Keratinocyte (primary cell): ENCODE measurements around the gene MESD. TPM values are rescaled to one million over a fixed set of nuclear protein-coding genes. Genes with fewer than 3 reads are reported as not detected.

Experiments used
- DNase-seq: peaks from one replicate; pipeline ENCODE4 v3.0.0-alpha.2; 2011; ENCODE audit warnings: low read depth, missing footprints, low spot score
- FAIRE-seq: peaks from 2 replicates; lab custom pipeline; 2011; peaks lifted over from hg19 to GRCh38; lab: Jason Lieb, UNC
- H2AFZ ChIP-seq: 2 replicates; pipeline ENCODE4 v1.6.0; 2012; ENCODE audit warnings: low read length, control low read depth, inconsistent platforms; ENCODE audit not compliant: control insufficient read depth
- H3K27ac ChIP-seq: 2 replicates; pipeline ENCODE4 v1.5.1; 2011; ENCODE audit warnings: low read length; ENCODE audit not compliant: control insufficient read depth, insufficient read depth
- H3K27me3 ChIP-seq: 3 replicates; pipeline ENCODE4 v1.6.0; 2011; ENCODE audit warnings: low read length; ENCODE audit not compliant: control insufficient read depth, insufficient read depth; ENCODE audit errors: extremely low read depth
- H3K36me3 ChIP-seq, 2 experiments: 2 replicates in 1 of 2; 3 replicates in 1 of 2; pipeline ENCODE4 v1.5.1; 2011; ENCODE audit warnings: low read length in 2 of 2, mild to moderate bottlenecking in 1 of 2; ENCODE audit not compliant: control insufficient read depth in 2 of 2, insufficient read depth in 2 of 2; ENCODE audit errors: extremely low read depth in 1 of 2
- H3K4me1 ChIP-seq: 3 replicates; pipeline ENCODE4 v1.5.1; 2011; ENCODE audit warnings: low read length; ENCODE audit not compliant: control insufficient read depth, insufficient read depth; ENCODE audit errors: extremely low read depth
- H3K4me2 ChIP-seq: 3 replicates; pipeline ENCODE4 v1.6.0; 2011; ENCODE audit warnings: low read depth, low read length; ENCODE audit not compliant: control insufficient read depth, insufficient read depth; ENCODE audit errors: extremely low read depth
- H3K4me3 ChIP-seq, 3 experiments: fragments of 200-600 bp in 1 of 3; sonication (generic) in 1 of 3; 2 replicates in 2 of 3; 3 replicates in 1 of 3; pipeline ENCODE4 v1.5.1; 2011 to 2016; ENCODE audit warnings: low read length in 3 of 3, mild to moderate bottlenecking in 3 of 3, control low read depth in 2 of 3, inconsistent platforms in 1 of 3, low read depth in 1 of 3, mixed read lengths in 1 of 3, mixed run types in 1 of 3, moderate library complexity in 1 of 3; ENCODE audit not compliant: control insufficient read depth in 2 of 3, insufficient read depth in 2 of 3; ENCODE audit errors: extremely low read depth in 1 of 3
- H3K79me2 ChIP-seq: 2 replicates; pipeline ENCODE4 v1.6.0; 2012; ENCODE audit warnings: low read length; ENCODE audit not compliant: control insufficient read depth, insufficient read depth
- H3K9ac ChIP-seq: 3 replicates; pipeline ENCODE4 v1.6.0; 2011; ENCODE audit warnings: low read length; ENCODE audit not compliant: control insufficient read depth, insufficient read depth; ENCODE audit errors: extremely low read depth
- H3K9me1 ChIP-seq: 3 replicates; pipeline ENCODE4 v1.6.0; 2011; ENCODE audit warnings: low read length; ENCODE audit not compliant: control insufficient read depth, insufficient read depth; ENCODE audit errors: extremely low read depth
- H3K9me3 ChIP-seq: 2 replicates; pipeline ENCODE4 v1.5.1; 2012; ENCODE audit warnings: low read depth, low read length; ENCODE audit not compliant: control insufficient read depth
- H4K20me1 ChIP-seq: 3 replicates; pipeline ENCODE4 v1.6.0; 2011; ENCODE audit warnings: low read length; ENCODE audit not compliant: control insufficient read depth, insufficient read depth; ENCODE audit errors: extremely low read depth
- EZH2 ChIP-seq: IDR thresholded peaks from one replicate; pipeline ENCODE4 v1.6.1; 2012; ENCODE audit warnings: inconsistent platforms, mild to moderate bottlenecking, low read length, moderate library complexity
- dilution Hi-C: fragments of 300-500 bp; cut with MboI; formaldehyde crosslinking; loops from one replicate; pipeline ENCODE4 v1.7.0; 2020; ENCODE audit warnings: low sequenced_read_pairs; ENCODE audit not compliant: extremely low pct_ligation_motif_present
- polyA plus RNA-seq, 5 experiments: library from polyadenylated mRNA; depleted of rRNA in 3 of 5; stranded (reverse) in 3 of 5; stranded (forward) in 1 of 5; unstranded in 1 of 5; fragments of >200 nt; gene quantifications; 1 replicate in 1 of 5; 2 replicates in 3 of 5; 3 replicates in 1 of 5; pipeline versions ENCODE4 v1.2.1 to v1.2.3, GENCODE V29; 2011 to 2012; ENCODE audit warnings: missing spikeins in 2 of 5, low read depth in 1 of 5, low replicate concordance in 1 of 5
- TF ChIP-seq, protein P1 (sequence below), 3 experiments: IDR thresholded peaks in 1 of 3; conservative IDR thresholded peaks in 1 of 3; optimal IDR thresholded peaks in 1 of 3; 2 replicates in 2 of 3; 3 replicates in 1 of 3; pipeline versions ENCODE3 to v1.5.1; 2011; ENCODE audit warnings: low read length in 3 of 3, mild to moderate bottlenecking in 3 of 3, moderate library complexity in 2 of 3, control low read depth in 1 of 3, inconsistent platforms in 1 of 3; ENCODE audit not compliant: insufficient read depth in 2 of 3; ENCODE audit errors: extremely low read depth in 1 of 3

MESD gene
- polyA plus RNA-seq, 1 donor (not counting 4 experiments of a cell fraction or from before 2014, with no cell fraction given), result 18.7 TPM

DNA sequence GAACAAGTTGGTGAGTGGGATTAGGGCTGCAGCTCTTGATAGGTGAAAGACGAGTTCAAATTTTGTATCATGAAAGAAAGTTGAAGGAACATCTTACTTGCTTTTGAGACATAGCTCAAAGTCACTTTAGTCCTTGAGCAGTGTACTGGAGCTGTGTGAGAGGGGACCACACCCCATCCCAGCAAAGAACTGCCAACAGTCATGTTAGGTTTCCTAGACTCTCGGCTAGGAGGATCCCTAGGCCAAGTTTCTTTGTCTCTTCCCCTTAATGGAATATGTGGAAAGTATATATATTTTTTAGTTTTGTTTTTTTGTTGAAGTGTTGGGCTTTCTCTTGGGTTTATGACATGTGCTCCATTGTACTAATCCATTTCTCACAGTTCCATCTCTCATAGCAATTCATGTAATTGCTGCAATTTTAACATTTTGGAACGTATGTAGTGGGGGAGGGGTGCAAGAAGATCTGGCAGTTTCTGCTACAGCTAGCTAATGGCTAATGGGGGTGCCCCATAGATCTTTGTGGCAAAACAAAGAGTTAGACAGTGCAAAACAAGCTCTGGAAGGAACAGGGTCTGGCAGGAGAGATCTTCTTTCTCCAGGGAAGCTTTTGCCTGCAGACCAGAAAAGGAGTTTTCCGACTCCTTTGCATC, 36.2 kb upstream of the MESD start:
- dilution Hi-C loops, result no loop called here
- Histone ChIP-seq H3K9me1 (no peaks in the 10 kb centered on the region), H3K4me2 (no peak overlapping the region), H3K4me1 (peaks cover 8% of the 10 kb centered on the region), H3K79me2 (no peaks in the 10 kb centered on the region), H4K20me1 (no peaks in the 10 kb centered on the region), H3K9me3 (no peaks in the 10 kb centered on the region), H3K9ac (no peak overlapping the region), H2AFZ (no peak overlapping the region), H3K4me3 (no peak overlapping the region), H3K27me3 (no peaks in the 10 kb centered on the region), H3K27ac (no peak overlapping the region), H3K36me3 (no peaks in the 10 kb centered on the region)
- FAIRE-seq, result no peak
- TF ChIP-seq EZH2, result no peak
- TF ChIP-seq, protein P1, sequence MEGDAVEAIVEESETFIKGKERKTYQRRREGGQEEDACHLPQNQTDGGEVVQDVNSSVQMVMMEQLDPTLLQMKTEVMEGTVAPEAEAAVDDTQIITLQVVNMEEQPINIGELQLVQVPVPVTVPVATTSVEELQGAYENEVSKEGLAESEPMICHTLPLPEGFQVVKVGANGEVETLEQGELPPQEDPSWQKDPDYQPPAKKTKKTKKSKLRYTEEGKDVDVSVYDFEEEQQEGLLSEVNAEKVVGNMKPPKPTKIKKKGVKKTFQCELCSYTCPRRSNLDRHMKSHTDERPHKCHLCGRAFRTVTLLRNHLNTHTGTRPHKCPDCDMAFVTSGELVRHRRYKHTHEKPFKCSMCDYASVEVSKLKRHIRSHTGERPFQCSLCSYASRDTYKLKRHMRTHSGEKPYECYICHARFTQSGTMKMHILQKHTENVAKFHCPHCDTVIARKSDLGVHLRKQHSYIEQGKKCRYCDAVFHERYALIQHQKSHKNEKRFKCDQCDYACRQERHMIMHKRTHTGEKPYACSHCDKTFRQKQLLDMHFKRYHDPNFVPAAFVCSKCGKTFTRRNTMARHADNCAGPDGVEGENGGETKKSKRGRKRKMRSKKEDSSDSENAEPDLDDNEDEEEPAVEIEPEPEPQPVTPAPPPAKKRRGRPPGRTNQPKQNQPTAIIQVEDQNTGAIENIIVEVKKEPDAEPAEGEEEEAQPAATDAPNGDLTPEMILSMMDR (optimal IDR thresholded peaks at IDR 0.05 in 1 of 3, IDR thresholded peaks at IDR 0.05 in 1 of 3, conservative IDR thresholded peaks at IDR 0.05 in 1 of 3; ENCODE audit: extremely low read depth in 1 of 3, insufficient read depth in 2 of 3, low read length in 3 of 3), result no peak
- DNase-seq, result no peak

DNA sequence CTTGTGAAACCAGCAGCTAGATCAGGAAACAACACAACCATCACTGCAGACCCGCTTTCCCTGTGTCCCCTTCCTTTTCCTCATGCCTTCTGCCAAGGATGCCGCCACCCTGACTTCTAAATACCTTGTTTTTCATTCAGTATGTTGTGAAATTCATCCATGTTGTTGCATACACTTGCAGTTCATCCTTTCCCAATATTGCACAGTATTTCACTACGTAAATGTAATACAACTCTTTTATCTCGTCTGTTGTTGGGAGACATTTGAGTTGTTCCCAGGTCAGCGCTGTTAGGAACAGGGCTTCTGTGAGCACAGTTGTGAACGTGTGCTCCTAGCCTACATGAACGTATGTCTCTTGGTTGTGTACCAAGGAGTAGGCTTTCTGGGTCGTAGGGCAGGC, 35.3 kb upstream of the MESD start:
- Histone ChIP-seq H3K9me1 (no peaks in the 10 kb centered on the region), H3K27ac (no peak overlapping the region), H4K20me1 (no peaks in the 10 kb centered on the region), H3K79me2 (no peaks in the 10 kb centered on the region), H3K4me2 (no peak overlapping the region), H3K9me3 (no peaks in the 10 kb centered on the region), H3K4me3 (no peak overlapping the region), H2AFZ (no peak overlapping the region), H3K9ac (no peak overlapping the region), H3K4me1 (peaks cover 8% of the 10 kb centered on the region), H3K27me3 (no peaks in the 10 kb centered on the region), H3K36me3 (no peaks in the 10 kb centered on the region)
- FAIRE-seq (no peak), DNase-seq (no peak)
- TF ChIP-seq EZH2, result no peak
- TF ChIP-seq, protein P1 (optimal IDR thresholded peaks at IDR 0.05 in 1 of 3, IDR thresholded peaks at IDR 0.05 in 1 of 3, conservative IDR thresholded peaks at IDR 0.05 in 1 of 3; ENCODE audit: extremely low read depth in 1 of 3, insufficient read depth in 2 of 3, low read length in 3 of 3), result no peak
- dilution Hi-C loops, result no loop called here
